ENCODE data around the gene RASSF3.

DNA sequence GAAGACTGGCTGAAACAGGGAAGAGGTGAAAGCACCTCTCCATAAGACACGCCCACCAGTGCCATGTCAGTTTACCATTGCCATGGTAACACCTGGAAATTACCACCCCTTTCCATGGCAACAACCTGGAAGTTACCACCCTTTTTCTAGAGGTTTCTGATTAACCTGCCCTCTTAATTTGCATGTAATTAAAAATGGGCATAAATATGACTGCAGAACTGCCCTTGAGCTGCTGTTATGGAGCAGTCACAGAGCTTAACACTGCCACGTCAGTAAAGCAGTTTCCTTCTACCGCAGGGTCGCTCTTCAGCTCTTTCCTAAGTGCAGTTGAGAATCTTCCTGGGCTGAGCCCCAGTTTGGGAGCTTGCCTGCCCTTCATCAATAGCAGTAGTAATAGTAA lies 55.2 kb downstream of the RASSF3 start:
- TF ChIP-seq, protein P1, sequence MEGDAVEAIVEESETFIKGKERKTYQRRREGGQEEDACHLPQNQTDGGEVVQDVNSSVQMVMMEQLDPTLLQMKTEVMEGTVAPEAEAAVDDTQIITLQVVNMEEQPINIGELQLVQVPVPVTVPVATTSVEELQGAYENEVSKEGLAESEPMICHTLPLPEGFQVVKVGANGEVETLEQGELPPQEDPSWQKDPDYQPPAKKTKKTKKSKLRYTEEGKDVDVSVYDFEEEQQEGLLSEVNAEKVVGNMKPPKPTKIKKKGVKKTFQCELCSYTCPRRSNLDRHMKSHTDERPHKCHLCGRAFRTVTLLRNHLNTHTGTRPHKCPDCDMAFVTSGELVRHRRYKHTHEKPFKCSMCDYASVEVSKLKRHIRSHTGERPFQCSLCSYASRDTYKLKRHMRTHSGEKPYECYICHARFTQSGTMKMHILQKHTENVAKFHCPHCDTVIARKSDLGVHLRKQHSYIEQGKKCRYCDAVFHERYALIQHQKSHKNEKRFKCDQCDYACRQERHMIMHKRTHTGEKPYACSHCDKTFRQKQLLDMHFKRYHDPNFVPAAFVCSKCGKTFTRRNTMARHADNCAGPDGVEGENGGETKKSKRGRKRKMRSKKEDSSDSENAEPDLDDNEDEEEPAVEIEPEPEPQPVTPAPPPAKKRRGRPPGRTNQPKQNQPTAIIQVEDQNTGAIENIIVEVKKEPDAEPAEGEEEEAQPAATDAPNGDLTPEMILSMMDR (IDR thresholded peaks at IDR 0.05), result no peak
- no peak for TF ChIP-seq POLR2A (IDR thresholded peaks at IDR 0.05)
